HG03025 (cell line): Measurements from ENCODE around the gene IMPA2.
"Not testable (repeated sequence)": the region's sequence is repeated elsewhere in the genome, so short reads cannot be mapped to it uniquely, and the experiment has no call there.

Experiments
- ATAC-seq: cut with Tn5 transposase; IDR thresholded peaks from one replicate; pipeline ENCODE4 v1.9.1; 2021; ENCODE audit warnings: mild to moderate bottlenecking, moderate library complexity; ENCODE audit not compliant: unreplicated experiment, low FRiP score

The IMPA2 gene

GRCh38 chr18:11981192-11981542, at the start of gene IMPA2:
Gene IMPA2 (plus strand): TSS chr18:11981507. CDS start chr18:11981670, 163 bp downstream.
- no peak for ATAC-seq

- ATAC-seq, result no peak
Measured at GRCh38 chr18:11932393-11932792, 48.9 kb upstream of the IMPA2 start.

- no peak for ATAC-seq
Measured at GRCh38 chr18:11937874-11938478, 43.3 kb upstream of the IMPA2 start.

GRCh38 chr18:11940956-11941355, 40.4 kb upstream of the IMPA2 start:
- ATAC-seq, result no peak

- ATAC-seq, result no peak
Measured at GRCh38 chr18:11943551-11943950, 37.8 kb upstream of the IMPA2 start.

GRCh38 chr18:11944252-11944651, 37.1 kb upstream of the IMPA2 start:
- no peak for ATAC-seq

- ATAC-seq, result no peak
Measured at GRCh38 chr18:11944786-11945185, 36.5 kb upstream of the IMPA2 start.

- not testable (repeated sequence) for ATAC-seq
Measured at GRCh38 chr18:11945834-11946659, 35.3 kb upstream of the IMPA2 start.

- ATAC-seq, result no peak
Measured at GRCh38 chr18:11946756-11947155, 34.6 kb upstream of the IMPA2 start.

- ATAC-seq, result no peak
Measured at GRCh38 chr18:11947214-11948191, 33.8 kb upstream of the IMPA2 start.

- ATAC-seq, result no peak
Measured at GRCh38 chr18:11948852-11949523, 32.3 kb upstream of the IMPA2 start.

GRCh38 chr18:11950824-11951223, 30.5 kb upstream of the IMPA2 start:
- ATAC-seq, result no peak

- ATAC-seq, result no peak
Measured at GRCh38 chr18:11951390-11951851, 29.9 kb upstream of the IMPA2 start.

- ATAC-seq, result no peak
Measured at GRCh38 chr18:11953113-11953512, 28.2 kb upstream of the IMPA2 start.

- no peak for ATAC-seq
Measured at GRCh38 chr18:11955239-11956029, 25.9 kb upstream of the IMPA2 start.

GRCh38 chr18:11956371-11957308, 24.7 kb upstream of the IMPA2 start:
- no peak for ATAC-seq

- ATAC-seq, result no peak
Measured at GRCh38 chr18:11957636-11958035, 23.7 kb upstream of the IMPA2 start.

- not testable (repeated sequence) for ATAC-seq
Measured at GRCh38 chr18:11959651-11960050, 21.7 kb upstream of the IMPA2 start.
